ENCODE results near the gene CENPA.

The CENPA gene

DNA sequence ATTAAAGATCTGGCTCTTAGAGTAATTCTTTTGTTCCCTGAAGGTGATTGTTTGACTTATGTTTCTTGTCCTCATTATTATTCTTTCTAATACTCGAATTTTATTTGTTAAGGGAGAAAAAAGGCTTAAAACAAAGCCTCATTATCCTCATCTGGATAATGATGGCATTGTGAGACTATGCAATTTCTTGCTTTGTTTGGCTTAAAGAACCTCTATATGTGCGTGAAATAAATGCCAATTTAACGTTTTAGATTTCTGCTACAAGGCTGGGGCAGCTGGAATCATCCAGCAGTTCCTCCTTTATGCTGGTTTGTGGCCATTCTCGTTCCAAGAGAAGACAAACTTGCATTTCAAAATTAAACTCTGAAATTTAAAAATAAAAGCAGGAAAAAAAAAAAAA lies 57.2 kb downstream of the CENPA start:
- TF ChIP-seq, protein P1, sequence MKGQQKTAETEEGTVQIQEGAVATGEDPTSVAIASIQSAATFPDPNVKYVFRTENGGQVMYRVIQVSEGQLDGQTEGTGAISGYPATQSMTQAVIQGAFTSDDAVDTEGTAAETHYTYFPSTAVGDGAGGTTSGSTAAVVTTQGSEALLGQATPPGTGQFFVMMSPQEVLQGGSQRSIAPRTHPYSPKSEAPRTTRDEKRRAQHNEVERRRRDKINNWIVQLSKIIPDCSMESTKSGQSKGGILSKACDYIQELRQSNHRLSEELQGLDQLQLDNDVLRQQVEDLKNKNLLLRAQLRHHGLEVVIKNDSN (IDR thresholded peaks at IDR 0.05) = no peak
- TF ChIP-seq EGR1 (IDR thresholded peaks at IDR 0.05) (no peak), YY1 (IDR thresholded peaks at IDR 0.05; ENCODE audit: low read depth) (no peak), ZBTB7A (IDR thresholded peaks at IDR 0.05; ENCODE audit: low read depth) (no peak), TAF1 (IDR thresholded peaks at IDR 0.05; ENCODE audit: low read depth) (no peak), TEAD4 (IDR thresholded peaks at IDR 0.05) (no peak)
- TF ChIP-seq, protein P2, sequence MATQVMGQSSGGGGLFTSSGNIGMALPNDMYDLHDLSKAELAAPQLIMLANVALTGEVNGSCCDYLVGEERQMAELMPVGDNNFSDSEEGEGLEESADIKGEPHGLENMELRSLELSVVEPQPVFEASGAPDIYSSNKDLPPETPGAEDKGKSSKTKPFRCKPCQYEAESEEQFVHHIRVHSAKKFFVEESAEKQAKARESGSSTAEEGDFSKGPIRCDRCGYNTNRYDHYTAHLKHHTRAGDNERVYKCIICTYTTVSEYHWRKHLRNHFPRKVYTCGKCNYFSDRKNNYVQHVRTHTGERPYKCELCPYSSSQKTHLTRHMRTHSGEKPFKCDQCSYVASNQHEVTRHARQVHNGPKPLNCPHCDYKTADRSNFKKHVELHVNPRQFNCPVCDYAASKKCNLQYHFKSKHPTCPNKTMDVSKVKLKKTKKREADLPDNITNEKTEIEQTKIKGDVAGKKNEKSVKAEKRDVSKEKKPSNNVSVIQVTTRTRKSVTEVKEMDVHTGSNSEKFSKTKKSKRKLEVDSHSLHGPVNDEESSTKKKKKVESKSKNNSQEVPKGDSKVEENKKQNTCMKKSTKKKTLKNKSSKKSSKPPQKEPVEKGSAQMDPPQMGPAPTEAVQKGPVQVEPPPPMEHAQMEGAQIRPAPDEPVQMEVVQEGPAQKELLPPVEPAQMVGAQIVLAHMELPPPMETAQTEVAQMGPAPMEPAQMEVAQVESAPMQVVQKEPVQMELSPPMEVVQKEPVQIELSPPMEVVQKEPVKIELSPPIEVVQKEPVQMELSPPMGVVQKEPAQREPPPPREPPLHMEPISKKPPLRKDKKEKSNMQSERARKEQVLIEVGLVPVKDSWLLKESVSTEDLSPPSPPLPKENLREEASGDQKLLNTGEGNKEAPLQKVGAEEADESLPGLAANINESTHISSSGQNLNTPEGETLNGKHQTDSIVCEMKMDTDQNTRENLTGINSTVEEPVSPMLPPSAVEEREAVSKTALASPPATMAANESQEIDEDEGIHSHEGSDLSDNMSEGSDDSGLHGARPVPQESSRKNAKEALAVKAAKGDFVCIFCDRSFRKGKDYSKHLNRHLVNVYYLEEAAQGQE (IDR thresholded peaks at IDR 0.05; ENCODE audit: low read depth) = no peak
